SK-N-SH (cell line): Measurements from ENCODE around the gene CACNG7. TPM values are rescaled to one million over a fixed set of nuclear protein-coding genes. Genes with fewer than 3 reads are reported as not detected.

Experiments
- CTCF ChIA-PET: fragments of 300-600, 350-600 bp; formaldehyde crosslinking; extraction: SDS; loops from one replicate; lab custom pipeline; 2021; lab: Yijun Ruan, JAX
- POLR2A ChIA-PET: fragments of 350-600 bp; sonication (Branson Sonifier 250); formaldehyde crosslinking; extraction: SDS; loops from one replicate; lab custom pipeline; 2020; ENCODE audit warnings: antibody characterized with exemption, inconsistent platforms; lab: Yijun Ruan, JAX
- DNase-seq: peaks from one replicate; pipeline ENCODE4 v3.0.0; 2012
- H2AFZ ChIP-seq: fragments of 200-600 bp; sonication (generic); 2 replicates; pipeline ENCODE4 v1.8.1; 2016; ENCODE audit warnings: antibody characterized with exemption, mild to moderate bottlenecking, low read depth
- H3F3A ChIP-seq: fragments of 200-600 bp; sonication (generic); replicated peaks from 2 replicates; pipeline ENCODE3; 2016; ENCODE audit warnings: antibody characterized with exemption, mild to moderate bottlenecking; ENCODE audit not compliant: insufficient read depth
- H3K27ac ChIP-seq, 2 experiments: fragments of 200-500 bp in 1 of 2; fragments of 200-600 bp in 1 of 2; sonication (Bioruptor generic) in 1 of 2; sonication (generic), shearing (Covaris generic) in 1 of 2; 2 replicates each; pipeline versions ENCODE4 v1.5.1 to v1.6.1; 2014 to 2016; ENCODE audit warnings: low read depth in 2 of 2, inconsistent platforms in 1 of 2, low read length in 1 of 2, mild to moderate bottlenecking in 1 of 2, mixed read lengths in 1 of 2
- H3K27me3 ChIP-seq: fragments of 200-600 bp; sonication (generic), shearing (Covaris generic); 2 replicates; pipeline ENCODE4 v1.6.1; 2016; ENCODE audit warnings: mixed run types; ENCODE audit not compliant: insufficient read depth
- H3K36me3 ChIP-seq, 2 experiments: fragments of 200-500 bp in 1 of 2; fragments of 200-600 bp in 1 of 2; sonication (Bioruptor generic) in 1 of 2; sonication (generic) in 1 of 2; replicated peaks in 1 of 2; 2 replicates each; pipeline versions ENCODE3 to v1.5.1; 2014 to 2016; ENCODE audit warnings: low read length in 1 of 2, mild to moderate bottlenecking in 1 of 2; ENCODE audit not compliant: insufficient read depth in 2 of 2, control insufficient read depth in 1 of 2
- H3K4me1 ChIP-seq, 2 experiments: fragments of 200-500 bp in 1 of 2; fragments of 200-600 bp in 1 of 2; sonication (Bioruptor generic) in 1 of 2; sonication (generic), shearing (Covaris generic) in 1 of 2; 2 replicates each; pipeline versions ENCODE4 v1.5.1 to v1.6.1; 2014 to 2016; ENCODE audit warnings: low read depth in 1 of 2, low read length in 1 of 2, mixed run types in 1 of 2; ENCODE audit not compliant: insufficient read depth in 2 of 2, control insufficient read depth in 1 of 2
- H3K4me2 ChIP-seq: fragments of 200-600 bp; sonication (generic), shearing (Covaris generic); 2 replicates; pipeline ENCODE4 v1.6.1; 2017; ENCODE audit warnings: mixed run types
- H3K4me3 ChIP-seq, 2 experiments: fragments of 200-500 bp in 1 of 2; fragments of 200-600 bp in 1 of 2; sonication (Bioruptor generic) in 1 of 2; sonication (generic), shearing (Covaris generic) in 1 of 2; 2 replicates each; pipeline versions ENCODE4 v1.5.1 to v1.8.1; 2014 to 2016; ENCODE audit warnings: low read depth in 2 of 2, inconsistent platforms in 1 of 2, low read length in 1 of 2, mild to moderate bottlenecking in 1 of 2, mixed read lengths in 1 of 2, moderate library complexity in 1 of 2
- H3K79me2 ChIP-seq: fragments of 200-600 bp; sonication (generic); 2 replicates; pipeline ENCODE4 v1.8.1; 2017; ENCODE audit warnings: mild to moderate bottlenecking; ENCODE audit not compliant: insufficient read depth
- H3K9ac ChIP-seq: fragments of 200-600 bp; sonication (generic); 2 replicates; pipeline ENCODE4 v1.6.1; 2017; ENCODE audit warnings: mixed run types
- H3K9me2 ChIP-seq: fragments of 200-600 bp; sonication (generic); 2 replicates; pipeline ENCODE4 v1.6.1; 2017; ENCODE audit warnings: mixed run types
- H3K9me3 ChIP-seq: fragments of 200-600 bp; sonication (generic); 2 replicates; pipeline ENCODE4 v1.6.1; 2017; ENCODE audit warnings: mixed run types, mild to moderate bottlenecking, moderate library complexity
- H4K20me1 ChIP-seq: fragments of 200-600 bp; sonication (generic); 2 replicates; pipeline ENCODE4 v1.6.1; 2017; ENCODE audit warnings: mild to moderate bottlenecking, mixed run types; ENCODE audit not compliant: insufficient read depth
- CHD2 ChIP-seq: fragments of 150-350 bp; IDR thresholded peaks from 2 replicates; pipeline ENCODE4 v1.6.1; 2018; ENCODE audit warnings: low read length; ENCODE audit not compliant: partially characterized antibody
- EP300 ChIP-seq, 2 experiments: IDR thresholded peaks; 2 replicates each; pipeline versions ENCODE4 v1.4.0 to v1.6.1; 2012; ENCODE audit warnings: borderline replicate concordance in 1 of 2, low read depth in 1 of 2, low read length in 1 of 2
- EZH2phosphoT487 ChIP-seq: fragments of 200-600 bp; sonication (generic); IDR thresholded peaks from 2 replicates; pipeline ENCODE4 v1.6.1; 2017; ENCODE audit warnings: low read depth, mixed run types, mild to moderate bottlenecking, antibody characterized with exemption, moderate library complexity, borderline replicate concordance
- FOSL2 ChIP-seq: IDR thresholded peaks from 2 replicates; pipeline ENCODE4 v1.4.0; 2012; ENCODE audit warnings: low read depth, mild to moderate bottlenecking, moderate library complexity, borderline replicate concordance
- GATA2 ChIP-seq: sonication (generic); formaldehyde crosslinking; IDR thresholded peaks from 2 replicates; pipeline ENCODE4 v1.5.0; 2020; ENCODE audit warnings: mild to moderate bottlenecking, missing genetic modification reagents
- MXI1 ChIP-seq: IDR thresholded peaks from 2 replicates; pipeline ENCODE4 v1.6.1; 2012; ENCODE audit warnings: mild to moderate bottlenecking, low read depth, low read length, improper control_type of control experiment
- NRF1 ChIP-seq: IDR thresholded peaks from 2 replicates; pipeline ENCODE4 v1.6.1; 2012; ENCODE audit warnings: low read depth, mild to moderate bottlenecking, low read length
- POLR2AphosphoS5 ChIP-seq: IDR thresholded peaks from 2 replicates; pipeline ENCODE4 v1.6.1; 2012; ENCODE audit warnings: low read depth, low read length
- RAD21 ChIP-seq: IDR thresholded peaks from 2 replicates; pipeline ENCODE4 v1.6.1; 2012; ENCODE audit warnings: mild to moderate bottlenecking, low read length
- RCOR1 ChIP-seq: fragments of 150-350 bp; IDR thresholded peaks from 2 replicates; pipeline ENCODE4 v1.6.1; 2017; ENCODE audit warnings: antibody characterized with exemption, low read length
- TCF12 ChIP-seq: IDR thresholded peaks from 2 replicates; pipeline ENCODE4 v1.4.0; 2012
- YY1 ChIP-seq: IDR thresholded peaks from 2 replicates; pipeline ENCODE4 v1.4.0; 2012; ENCODE audit warnings: low read depth, mild to moderate bottlenecking
- WGBS: methylation state at CpG from one replicate; pipeline ENCODE4 v1.1.6; 2017; ENCODE audit warnings: low lambda C conversion rate; 5-methylcytosine and 5-hydroxymethylcytosine counted together
- polyA plus RNA-seq, 3 experiments: library from polyadenylated mRNA; depleted of rRNA; stranded (reverse); fragments of >200 nt; gene quantifications; 2 replicates each; pipeline ENCODE4 v1.2.3, GENCODE V29; 2012
- TF ChIP-seq, protein P1 (sequence below): IDR thresholded peaks from 2 replicates; pipeline ENCODE4 v1.4.0; 2012; ENCODE audit warnings: low read depth, borderline replicate concordance
- TF ChIP-seq, protein P2 (sequence below): IDR thresholded peaks from 2 replicates; pipeline ENCODE4 v1.6.1; 2012; ENCODE audit warnings: mild to moderate bottlenecking, low read depth, low read length, moderate library complexity
- TF ChIP-seq, protein P3 (sequence below): fragments of 150-350 bp; IDR thresholded peaks from 2 replicates; pipeline ENCODE4 v1.6.1; 2016; ENCODE audit warnings: mild to moderate bottlenecking, low read depth, low read length
- TF ChIP-seq, protein P4 (sequence below): IDR thresholded peaks from 2 replicates; pipeline ENCODE4; 2012

The CACNG7 gene
- polyA plus RNA-seq, 1 of the 3 experiments (the other 2 are of a cell fraction): 25.7 TPM

DNA sequence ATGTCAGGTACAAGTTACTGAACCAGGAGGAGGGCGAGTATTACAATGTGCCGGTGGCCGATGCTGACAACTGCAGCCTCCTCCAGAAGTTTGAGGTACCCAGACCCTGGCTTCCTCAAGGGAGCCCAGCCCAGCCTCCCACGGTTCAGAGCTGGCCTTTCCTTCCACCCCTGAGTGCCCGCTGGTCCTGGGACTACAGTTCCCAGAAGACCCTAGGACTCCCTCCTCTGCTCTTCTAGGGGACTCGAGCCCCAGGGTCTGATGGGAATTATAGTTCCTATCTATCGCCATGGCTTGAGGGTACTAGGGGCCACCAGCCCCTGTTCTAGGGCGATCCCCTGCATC is 16.1 kb upstream of the CACNG7 start:
- Histone ChIP-seq H3K9me2 (no peaks in the 10 kb centered on the region), H4K20me1 (no peaks in the 10 kb centered on the region), H3K9ac (no peak overlapping the region), H3K9me3 (no peaks in the 10 kb centered on the region), H3K36me3 (no peaks in the 10 kb centered on the region), H3K27ac (no peak overlapping the region), H3K4me3 (no peak overlapping the region), H3F3A (no peaks in the 10 kb centered on the region), H2AFZ (no peak overlapping the region), H3K27me3 (peaks cover 46% of the 10 kb centered on the region), H3K4me2 (no peak overlapping the region), H3K79me2 (no peaks in the 10 kb centered on the region), H3K4me1 (peaks cover 0 to 4% of the 10 kb centered on the region in 2 experiments; a peak in 2 of 4 replicates)
- TF ChIP-seq CHD2 (peak; percentile 47), YY1 (no peak)
- DNase-seq: peak; percentile 76
- ChIA-PET POLR2A (no interaction called here), CTCF (interaction anchor here (1.7 kb wide), 1 partner anchor 14 kb away, joined by 5 read pairs; no protein-coding TSS in a partner anchor)
- WGBS: 32% methylated on average over 8 of the region's 8 CpGs

DNA sequence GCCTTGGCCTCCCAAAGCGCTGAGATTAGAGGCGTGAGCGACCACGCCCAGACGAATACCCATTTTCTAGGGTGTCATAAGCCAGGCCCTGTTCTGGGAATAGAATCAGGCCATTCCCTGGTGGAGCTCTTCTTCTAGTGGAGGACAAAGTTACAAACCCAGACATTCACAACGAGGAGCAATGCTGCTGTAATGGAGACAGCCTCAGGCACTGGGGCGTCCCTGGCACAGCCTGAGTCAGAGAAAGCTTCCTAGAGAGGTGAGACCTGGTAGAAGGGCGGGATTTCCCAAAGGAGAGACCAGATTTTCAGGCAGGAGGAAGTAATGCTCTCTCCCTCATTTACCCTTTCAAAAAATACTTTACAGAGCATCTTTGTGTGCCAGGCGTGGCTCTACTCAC is 14.4 kb upstream of the CACNG7 start:
- DNase-seq: no peak
- H3K79me2 ChIP-seq: no peaks in the 10 kb centered on the region
- H3K9ac ChIP-seq: no peak overlapping the region
- H2AFZ ChIP-seq: no peak overlapping the region
- H3K4me3 ChIP-seq: no peak overlapping the region
- no peaks in the 10 kb centered on the region for H3F3A ChIP-seq
- H3K27me3 ChIP-seq: peaks cover 54% of the 10 kb centered on the region
- peaks cover 0 to 5% of the 10 kb centered on the region in 2 experiments; a peak in 2 of 4 replicates for H3K4me1 ChIP-seq
- TF ChIP-seq MXI1 (no peak), EP300 (IDR thresholded peaks at IDR 0.05; ENCODE audit: borderline replicate concordance in 1 of 2, low read depth in 1 of 2, low read length in 1 of 2) (no peak), POLR2AphosphoS5 (no peak), NRF1 (no peak), FOSL2 (no peak), RCOR1 (no peak), RAD21 (no peak), GATA2 (no peak), TCF12 (no peak), EZH2phosphoT487 (no peak)
- TF ChIP-seq, protein P1, sequence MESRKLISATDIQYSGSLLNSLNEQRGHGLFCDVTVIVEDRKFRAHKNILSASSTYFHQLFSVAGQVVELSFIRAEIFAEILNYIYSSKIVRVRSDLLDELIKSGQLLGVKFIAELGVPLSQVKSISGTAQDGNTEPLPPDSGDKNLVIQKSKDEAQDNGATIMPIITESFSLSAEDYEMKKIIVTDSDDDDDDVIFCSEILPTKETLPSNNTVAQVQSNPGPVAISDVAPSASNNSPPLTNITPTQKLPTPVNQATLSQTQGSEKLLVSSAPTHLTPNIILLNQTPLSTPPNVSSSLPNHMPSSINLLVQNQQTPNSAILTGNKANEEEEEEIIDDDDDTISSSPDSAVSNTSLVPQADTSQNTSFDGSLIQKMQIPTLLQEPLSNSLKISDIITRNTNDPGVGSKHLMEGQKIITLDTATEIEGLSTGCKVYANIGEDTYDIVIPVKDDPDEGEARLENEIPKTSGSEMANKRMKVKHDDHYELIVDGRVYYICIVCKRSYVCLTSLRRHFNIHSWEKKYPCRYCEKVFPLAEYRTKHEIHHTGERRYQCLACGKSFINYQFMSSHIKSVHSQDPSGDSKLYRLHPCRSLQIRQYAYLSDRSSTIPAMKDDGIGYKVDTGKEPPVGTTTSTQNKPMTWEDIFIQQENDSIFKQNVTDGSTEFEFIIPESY: no peak
- TF ChIP-seq, protein P2, sequence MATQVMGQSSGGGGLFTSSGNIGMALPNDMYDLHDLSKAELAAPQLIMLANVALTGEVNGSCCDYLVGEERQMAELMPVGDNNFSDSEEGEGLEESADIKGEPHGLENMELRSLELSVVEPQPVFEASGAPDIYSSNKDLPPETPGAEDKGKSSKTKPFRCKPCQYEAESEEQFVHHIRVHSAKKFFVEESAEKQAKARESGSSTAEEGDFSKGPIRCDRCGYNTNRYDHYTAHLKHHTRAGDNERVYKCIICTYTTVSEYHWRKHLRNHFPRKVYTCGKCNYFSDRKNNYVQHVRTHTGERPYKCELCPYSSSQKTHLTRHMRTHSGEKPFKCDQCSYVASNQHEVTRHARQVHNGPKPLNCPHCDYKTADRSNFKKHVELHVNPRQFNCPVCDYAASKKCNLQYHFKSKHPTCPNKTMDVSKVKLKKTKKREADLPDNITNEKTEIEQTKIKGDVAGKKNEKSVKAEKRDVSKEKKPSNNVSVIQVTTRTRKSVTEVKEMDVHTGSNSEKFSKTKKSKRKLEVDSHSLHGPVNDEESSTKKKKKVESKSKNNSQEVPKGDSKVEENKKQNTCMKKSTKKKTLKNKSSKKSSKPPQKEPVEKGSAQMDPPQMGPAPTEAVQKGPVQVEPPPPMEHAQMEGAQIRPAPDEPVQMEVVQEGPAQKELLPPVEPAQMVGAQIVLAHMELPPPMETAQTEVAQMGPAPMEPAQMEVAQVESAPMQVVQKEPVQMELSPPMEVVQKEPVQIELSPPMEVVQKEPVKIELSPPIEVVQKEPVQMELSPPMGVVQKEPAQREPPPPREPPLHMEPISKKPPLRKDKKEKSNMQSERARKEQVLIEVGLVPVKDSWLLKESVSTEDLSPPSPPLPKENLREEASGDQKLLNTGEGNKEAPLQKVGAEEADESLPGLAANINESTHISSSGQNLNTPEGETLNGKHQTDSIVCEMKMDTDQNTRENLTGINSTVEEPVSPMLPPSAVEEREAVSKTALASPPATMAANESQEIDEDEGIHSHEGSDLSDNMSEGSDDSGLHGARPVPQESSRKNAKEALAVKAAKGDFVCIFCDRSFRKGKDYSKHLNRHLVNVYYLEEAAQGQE: no peak
- TF ChIP-seq, protein P3, sequence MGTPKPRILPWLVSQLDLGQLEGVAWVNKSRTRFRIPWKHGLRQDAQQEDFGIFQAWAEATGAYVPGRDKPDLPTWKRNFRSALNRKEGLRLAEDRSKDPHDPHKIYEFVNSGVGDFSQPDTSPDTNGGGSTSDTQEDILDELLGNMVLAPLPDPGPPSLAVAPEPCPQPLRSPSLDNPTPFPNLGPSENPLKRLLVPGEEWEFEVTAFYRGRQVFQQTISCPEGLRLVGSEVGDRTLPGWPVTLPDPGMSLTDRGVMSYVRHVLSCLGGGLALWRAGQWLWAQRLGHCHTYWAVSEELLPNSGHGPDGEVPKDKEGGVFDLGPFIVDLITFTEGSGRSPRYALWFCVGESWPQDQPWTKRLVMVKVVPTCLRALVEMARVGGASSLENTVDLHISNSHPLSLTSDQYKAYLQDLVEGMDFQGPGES: no peak
- TF ChIP-seq, protein P4, sequence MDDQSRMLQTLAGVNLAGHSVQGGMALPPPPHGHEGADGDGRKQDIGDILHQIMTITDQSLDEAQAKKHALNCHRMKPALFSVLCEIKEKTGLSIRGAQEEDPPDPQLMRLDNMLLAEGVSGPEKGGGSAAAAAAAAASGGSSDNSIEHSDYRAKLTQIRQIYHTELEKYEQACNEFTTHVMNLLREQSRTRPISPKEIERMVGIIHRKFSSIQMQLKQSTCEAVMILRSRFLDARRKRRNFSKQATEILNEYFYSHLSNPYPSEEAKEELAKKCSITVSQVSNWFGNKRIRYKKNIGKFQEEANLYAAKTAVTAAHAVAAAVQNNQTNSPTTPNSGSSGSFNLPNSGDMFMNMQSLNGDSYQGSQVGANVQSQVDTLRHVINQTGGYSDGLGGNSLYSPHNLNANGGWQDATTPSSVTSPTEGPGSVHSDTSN: no peak
- H4K20me1 ChIP-seq: no peaks in the 10 kb centered on the region
- H3K36me3 ChIP-seq: no peaks in the 10 kb centered on the region
- WGBS: 69% methylated on average over 9 of the region's 9 CpGs
- no peaks in the 10 kb centered on the region for H3K9me2 ChIP-seq
- no peaks in the 10 kb centered on the region for H3K9me3 ChIP-seq
- no peak overlapping the region for H3K4me2 ChIP-seq
- CTCF ChIA-PET: interaction anchor here (1.1 kb wide), 1 partner anchor 135 kb away, joined by 3 read pairs; no protein-coding TSS in a partner anchor
- POLR2A ChIA-PET: no interaction called here
- no peak overlapping the region for H3K27ac ChIP-seq
